ENCODE data around the gene LMX1B.

- no peak for TF ChIP-seq CTCF (IDR thresholded peaks at IDR 0.05)
- no peak for TF ChIP-seq POLR2A (IDR thresholded peaks at IDR 0.05)
- no peak for TF ChIP-seq EP300 (IDR thresholded peaks at IDR 0.05)
Measured at GRCh38 chr9:126682928-126683697, 69.4 kb downstream of the LMX1B start.

Measured in upper lobe of left lung (tissue), 4 donors.